ENCODE measurements around the gene KAT7.

- TF ChIP-seq EZH2 (IDR thresholded peaks at IDR 0.05; ENCODE audit: insufficient read depth, poor library complexity, severe bottlenecking) (no peak), EZH2phosphoT487 (IDR thresholded peaks at IDR 0.05; ENCODE audit: insufficient read depth, low read depth) (no peak)
Measured at GRCh38 chr17:49759203-49759602, 29.3 kb upstream of the KAT7 start.
